HG03432 (cell line): ENCODE results near the gene ZNF385D.
"Not testable (repeated sequence)": the region's sequence is repeated elsewhere in the genome, so short reads cannot be mapped to it uniquely, and the experiment has no call there.

Source experiments
- ATAC-seq: cut with Tn5 transposase; IDR thresholded peaks from one replicate; pipeline ENCODE4 v1.9.1; 2021; ENCODE audit warnings: mild to moderate bottlenecking, moderate library complexity; ENCODE audit not compliant: unreplicated experiment

ZNF385D gene

DNA sequence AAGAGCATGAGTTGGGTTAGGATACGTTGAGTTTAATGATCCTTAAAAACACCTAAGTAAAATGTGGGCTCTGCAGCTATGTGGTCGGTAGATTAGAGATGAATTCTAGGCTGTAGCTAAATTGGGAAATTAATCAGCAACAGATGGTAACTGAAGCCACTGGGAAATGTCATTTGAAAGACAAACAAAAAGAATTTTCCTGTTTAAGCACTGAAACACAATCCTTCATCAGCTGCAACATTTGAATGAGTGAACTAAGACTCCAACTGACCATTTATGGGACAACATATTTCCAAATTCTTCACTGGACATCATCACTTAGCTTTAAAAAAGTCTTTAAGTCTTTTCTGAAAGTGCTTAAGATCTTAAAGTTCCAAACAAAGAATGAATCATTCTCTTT, 226.9 kb downstream of the ZNF385D start:
- ATAC-seq, result no peak

DNA sequence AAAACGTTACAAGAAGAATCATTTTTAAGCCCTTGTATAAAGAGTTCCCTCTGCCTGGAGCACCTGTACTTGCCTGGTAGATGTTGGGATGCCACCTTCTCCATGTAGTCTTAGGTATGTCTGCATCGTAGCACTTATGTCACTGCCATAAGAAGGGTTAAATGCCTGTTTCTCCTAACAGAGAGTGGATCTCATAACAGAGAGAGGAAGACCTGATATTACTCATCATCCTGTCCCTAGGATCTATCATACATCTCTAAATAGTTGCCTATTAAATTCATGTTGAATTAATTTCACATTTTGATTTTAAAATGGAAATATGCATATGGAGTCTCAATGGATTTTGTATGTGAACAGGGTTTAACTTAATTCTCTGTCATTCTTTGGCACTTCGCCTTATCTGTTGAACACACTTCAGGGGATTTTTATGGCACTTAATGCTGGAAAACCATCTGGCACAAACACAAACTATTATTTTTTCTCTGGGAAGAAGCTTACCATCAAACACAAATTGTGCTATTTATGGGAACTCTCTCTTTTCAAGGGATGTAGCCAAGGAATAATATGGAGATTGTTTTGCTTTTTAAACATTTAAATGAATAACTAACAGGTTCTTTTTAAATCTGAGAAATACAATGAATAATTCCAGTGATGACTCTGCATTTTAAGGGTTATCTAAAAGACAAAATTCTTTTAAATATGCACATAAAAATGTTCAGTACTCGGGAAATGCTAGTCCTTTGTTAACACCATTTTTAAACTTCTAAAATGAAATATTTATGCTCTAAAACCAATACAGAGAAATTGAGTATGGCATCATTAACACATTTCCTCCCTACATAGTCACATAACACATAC, 230.7 kb downstream of the ZNF385D start:
- no peak for ATAC-seq

DNA sequence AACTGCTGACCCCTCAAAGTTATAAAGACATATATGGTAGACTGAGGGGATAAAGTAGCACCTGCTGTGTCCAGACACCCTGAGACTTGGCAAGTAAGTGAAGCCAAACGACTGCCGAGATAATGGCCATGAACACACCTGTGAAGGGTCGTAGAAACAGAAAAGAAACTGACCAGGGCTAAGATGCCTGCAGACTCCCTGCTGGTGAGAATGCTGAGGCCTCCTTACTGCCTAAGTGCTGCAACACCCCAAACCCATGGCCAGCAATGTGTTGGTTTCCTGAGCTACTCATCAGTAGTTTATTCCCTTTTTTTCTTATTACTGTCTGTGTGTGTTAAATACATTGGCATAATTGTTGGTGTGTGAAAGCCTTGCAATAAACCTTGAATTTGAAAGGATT, 233.8 kb downstream of the ZNF385D start:
- no peak for ATAC-seq

DNA sequence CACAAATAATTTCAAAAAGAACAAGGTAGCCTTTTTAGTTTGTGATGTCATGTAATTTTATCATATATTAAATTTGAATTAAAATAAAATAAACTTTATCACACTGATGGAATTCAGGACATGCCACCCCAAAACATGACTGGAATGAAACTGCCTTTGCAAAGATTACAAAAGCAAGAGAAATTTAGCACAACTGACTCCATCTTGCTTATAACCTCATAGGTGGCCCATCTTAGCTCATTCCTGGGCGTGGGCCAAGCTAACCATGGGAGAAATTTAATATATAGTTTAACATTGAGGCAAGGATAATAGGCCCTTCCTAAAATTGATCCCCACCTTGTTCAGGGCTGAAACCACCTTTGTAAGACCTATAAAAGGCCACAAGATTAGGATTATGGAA, 235.6 kb downstream of the ZNF385D start:
- ATAC-seq, result no peak

DNA sequence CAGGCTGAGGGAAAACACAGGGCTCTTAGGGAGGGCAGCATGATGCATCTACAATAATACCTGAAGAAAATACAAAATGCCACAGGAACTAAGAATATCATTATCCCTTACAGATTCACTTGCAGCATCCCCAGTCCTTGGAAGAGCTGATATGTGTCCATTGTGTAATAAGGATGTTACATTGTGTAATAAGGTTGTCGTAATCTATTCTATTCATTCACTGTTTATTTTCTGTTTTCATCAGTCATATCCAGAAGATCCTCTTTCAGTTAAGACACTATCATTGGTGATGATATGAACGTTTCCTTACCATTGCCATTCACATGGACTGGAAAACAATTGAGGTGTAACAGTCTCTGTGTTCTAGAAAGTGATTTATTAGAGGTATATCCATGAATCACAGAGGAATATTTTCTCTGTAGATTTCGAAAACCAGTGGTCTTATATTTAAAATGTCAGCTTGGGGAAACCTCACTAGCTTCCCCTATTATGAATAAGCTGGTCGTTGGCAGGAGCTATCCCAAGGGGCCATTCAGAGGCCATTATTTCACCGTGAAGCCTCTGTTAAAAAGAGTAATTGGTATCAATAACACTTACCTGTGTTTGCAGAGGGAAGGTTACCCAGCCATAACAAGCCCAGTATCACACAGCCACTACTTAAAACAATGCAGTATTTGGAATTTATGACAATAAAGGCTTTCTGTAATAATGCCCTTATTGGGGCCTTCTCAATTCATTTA, 241.1 kb downstream of the ZNF385D start:
- ATAC-seq, result no peak

DNA sequence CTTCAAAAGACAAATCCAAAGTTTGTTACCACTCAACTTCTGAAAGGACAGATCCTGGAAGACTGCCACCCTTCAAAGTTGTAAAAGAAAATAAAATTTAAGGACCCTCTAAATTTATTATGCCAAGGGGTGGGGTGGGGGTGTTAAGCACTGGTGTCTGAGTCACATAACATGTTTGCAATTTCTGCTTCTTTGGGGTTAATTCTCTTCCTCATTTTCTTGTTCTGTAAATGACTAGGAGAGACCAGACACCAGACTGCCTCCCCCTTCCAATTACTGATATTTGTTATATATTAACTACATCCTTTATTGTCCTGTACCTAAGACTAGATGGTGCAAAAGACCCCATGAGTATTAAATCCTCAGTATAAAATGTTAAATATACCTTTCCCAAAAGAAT, 242.8 kb downstream of the ZNF385D start:
- no peak for ATAC-seq

DNA sequence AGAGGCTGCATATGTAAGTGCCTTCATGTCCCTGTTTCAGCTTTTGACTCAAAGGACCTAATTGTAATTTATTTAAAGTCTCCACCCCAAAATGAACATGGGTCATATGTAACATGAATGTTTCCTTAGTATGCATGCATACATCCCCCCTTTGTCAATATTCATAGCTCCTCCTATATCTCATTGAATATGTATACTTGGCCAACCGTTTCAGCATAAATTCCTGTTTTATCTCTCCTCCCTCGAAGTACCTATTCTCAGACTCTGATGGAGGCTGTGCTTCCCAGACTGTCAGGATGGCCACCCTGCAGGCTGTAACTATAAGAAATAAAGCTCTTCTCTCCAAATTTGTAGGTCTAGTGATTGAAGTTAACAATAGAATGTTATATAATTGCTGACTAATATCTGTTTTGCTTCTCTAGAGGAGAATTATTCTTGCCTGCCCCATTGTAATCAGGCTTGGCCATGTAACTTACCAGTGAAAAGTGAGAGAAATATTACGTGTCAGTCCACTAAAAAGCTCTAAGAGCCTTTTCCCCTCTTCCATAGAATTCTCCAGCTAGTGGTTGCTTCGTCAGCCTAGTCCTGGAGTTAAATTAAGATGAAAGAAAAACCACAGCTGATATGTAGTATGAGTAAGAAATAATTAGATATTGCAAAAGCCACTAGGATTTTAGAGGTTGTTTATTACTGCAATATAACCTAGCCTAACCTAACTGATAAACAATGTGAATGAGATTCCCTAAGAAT, 245.1 kb downstream of the ZNF385D start:
- ATAC-seq, result no peak

DNA sequence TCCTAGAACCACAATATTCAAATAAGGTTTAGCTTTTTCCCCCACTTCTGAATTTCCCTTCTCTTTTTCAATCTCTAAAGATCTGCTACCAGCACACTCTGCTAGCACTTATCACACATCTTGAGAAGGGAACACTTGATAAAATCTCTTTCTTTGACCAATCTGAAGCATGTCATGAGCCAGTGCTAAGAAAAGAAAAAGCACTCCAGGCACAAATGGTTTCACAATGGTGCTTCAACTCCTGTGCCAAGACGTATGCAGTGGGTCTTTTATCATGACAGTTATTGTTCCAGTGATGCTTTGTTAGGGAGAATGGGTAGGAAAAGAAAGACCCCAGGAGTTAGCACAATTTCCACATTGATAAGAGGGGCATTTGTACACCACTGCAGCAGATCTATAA, 248.4 kb downstream of the ZNF385D start:
- no peak for ATAC-seq

DNA sequence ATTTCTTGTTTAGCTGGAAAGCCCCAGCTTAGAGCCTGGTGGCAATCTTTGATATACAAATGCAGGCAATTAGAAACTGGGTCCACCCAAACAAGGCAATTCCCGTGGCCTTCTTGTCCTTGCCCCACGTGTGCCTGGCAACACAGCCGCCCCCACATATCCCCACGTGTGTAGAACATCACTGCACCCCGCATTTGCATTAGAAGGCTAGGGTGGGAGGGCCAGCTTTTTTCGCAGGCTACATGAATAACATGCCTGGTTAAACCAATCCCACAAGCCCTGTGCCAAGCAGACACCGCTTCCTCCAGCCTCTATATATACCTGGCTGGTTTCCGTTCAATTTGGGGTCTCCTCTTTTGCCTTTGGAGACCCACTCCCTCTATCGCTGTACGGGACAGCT, 250.2 kb downstream of the ZNF385D start:
- ATAC-seq, result no peak

DNA sequence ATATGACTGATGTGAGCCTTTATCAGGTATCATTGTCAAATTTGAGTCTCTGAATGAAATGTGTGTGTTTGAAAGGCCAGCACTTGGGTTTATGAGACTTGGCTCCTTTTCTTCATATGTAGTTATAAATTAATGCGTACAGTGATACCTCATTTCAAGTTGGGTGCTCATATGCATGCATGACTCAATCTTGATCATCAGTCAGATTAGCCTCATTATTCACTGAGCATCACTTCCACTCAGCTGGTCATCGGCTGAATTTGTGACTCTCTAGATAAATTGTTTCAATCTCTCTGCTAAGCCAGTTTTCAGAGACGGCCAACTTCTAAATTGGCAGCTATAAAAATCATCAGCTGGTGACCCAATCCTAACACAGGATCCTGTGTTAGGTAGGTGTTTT, 260.3 kb downstream of the ZNF385D start:
- ATAC-seq, result not testable (repeated sequence)

DNA sequence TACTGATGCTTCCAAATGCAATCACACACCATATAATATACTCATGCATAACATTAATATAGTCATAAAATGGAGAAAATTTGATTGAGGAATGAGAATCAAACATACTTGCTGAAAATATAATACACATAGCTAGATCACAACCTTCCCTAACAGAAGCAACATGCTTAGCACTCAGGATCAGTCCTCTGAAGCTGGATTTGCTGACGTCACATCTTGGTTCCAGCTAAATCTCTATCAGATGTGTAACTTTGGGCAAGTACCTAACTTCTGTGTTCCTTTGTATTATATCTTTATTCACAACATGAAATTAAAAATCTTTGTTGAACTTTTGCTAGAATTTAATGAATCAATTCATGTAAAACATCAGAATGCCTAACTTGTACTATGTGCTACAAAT, 263.5 kb downstream of the ZNF385D start:
- ATAC-seq, result no peak

DNA sequence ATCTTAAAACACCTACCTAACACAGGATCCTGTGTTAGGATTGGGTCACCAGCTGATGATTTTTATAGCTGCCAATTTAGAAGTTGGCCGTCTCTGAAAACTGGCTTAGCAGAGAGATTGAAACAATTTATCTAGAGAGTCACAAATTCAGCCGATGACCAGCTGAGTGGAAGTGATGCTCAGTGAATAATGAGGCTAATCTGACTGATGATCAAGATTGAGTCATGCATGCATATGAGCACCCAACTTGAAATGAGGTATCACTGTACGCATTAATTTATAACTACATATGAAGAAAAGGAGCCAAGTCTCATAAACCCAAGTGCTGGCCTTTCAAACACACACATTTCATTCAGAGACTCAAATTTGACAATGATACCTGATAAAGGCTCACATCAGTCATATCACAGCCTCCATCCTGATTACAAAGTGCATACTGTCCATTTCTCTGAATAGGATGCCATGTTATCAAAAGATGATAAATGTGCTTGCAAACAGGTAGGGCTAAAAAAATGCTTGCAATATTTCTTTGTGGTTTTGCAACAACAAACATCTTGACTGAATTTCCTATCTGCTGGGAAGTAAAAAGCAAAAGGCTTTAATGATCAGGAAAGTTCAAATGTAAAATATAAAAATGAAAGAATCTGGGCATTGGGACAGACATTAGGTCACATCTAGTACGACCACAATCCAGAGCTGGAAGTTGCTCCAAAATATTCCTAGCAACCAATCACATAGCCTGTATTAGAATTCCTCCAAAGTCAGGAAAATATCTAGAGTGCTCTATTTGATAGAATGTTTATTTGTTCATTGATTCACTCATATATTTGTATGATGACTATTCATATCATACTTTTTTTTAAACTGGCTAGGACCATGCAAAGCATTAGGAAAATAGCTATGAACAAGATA, 264.7 kb downstream of the ZNF385D start:
- ATAC-seq, result not testable (repeated sequence)

DNA sequence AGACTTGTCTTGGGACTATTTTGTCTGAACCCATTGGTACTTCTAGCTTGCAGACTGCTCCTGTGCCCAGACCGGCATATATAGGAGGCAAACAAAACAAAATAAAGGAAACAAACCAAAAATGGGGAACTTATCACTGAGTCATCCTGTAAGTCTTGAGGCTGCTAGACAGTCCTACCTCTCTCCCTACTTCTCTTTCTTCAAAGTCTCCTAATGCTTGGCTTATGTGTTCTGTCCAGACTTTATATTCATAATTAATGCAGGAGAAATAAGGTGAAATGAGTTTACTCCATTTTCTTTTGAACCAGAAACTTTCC, 266.2 kb downstream of the ZNF385D start:
- ATAC-seq, result peak; percentile 23

DNA sequence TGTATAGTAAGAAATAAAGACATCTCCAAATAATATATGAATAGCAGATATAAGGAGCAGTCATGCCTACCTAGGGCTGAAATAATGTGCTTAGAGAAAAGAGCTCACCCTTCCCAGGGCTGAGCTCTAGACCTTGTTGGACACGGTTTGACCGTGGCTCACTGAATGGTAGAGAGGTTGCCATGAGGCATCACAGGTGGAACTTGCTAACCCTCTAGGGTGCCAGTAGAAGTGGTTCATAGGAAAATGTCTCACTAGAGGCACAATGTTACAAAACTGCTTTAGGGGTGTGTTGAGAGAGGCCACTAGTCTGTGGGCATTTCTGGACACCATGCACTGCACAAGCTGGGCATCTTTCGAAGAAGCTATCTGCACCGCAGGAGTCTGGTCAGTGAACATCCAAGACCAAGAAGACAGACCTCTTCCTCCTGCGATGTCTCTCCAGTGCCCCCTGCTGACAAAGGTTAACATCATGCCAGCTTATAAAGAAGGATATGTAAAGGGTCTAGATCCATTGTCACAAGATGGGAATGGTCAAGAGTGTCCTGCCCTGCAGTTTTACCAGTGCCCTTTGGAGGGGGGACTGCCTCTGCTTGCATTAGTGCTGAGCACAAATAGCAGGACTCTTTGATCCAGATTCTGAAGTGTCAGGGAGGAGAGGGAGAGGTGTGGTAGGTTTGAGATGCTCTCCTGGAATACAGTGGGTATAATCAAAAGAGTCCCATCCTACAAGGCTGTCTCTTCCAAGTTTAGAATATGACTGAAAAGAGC, 266.8 kb downstream of the ZNF385D start:
- ATAC-seq, result peak; percentile 78

DNA sequence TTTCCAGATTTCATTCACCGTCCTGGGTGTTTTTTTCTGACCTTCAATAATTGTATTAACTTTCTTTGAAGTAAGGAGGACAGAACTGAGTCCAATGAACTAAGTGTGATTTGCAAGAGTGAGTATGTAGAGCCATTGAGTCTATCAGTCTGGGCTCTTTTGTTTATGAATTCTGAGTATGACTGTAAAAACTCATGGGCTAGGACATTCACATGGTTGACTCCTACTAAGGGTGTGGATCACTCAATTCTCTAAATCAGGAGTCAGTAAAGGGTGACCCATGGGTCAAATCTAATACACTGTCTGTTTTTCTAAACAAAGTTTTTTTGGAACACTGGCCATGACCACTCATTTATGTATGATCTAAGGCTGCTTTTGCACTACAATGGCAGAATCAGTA, 269.0 kb downstream of the ZNF385D start:
- no peak for ATAC-seq

DNA sequence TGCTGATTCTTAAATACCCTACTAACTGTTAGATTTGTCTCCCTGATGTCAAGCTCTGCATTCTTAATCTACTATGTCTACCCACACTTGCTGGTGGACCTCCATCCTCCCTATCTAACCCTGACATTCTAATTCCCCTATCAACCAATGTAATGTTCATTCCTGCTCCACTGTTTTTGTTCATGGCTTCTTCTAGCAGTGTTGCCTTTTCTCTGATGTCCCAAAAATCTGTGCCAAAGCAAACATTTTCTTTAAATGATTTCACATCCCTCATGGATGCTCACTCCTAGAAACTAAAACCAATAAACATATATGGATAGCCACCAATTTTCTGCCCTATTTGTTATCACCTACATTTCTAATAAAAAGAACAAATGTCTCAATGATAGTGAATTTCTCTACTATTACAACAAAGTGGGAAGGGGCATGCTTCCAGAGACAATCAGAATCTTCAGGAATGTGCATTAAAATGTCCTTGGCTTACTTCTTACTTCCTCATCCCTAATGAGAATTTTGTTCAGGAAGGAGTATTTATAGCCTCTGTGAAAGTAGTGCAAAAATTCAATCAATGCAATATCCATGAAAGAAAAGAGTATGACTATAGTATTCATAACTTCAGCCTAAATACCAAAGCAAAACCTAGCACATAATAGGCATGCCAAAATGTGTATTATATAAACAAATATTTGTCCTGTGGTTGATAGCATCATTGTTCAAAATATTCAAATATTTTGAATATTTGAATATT, 273.3 kb downstream of the ZNF385D start:
- no peak for ATAC-seq

DNA sequence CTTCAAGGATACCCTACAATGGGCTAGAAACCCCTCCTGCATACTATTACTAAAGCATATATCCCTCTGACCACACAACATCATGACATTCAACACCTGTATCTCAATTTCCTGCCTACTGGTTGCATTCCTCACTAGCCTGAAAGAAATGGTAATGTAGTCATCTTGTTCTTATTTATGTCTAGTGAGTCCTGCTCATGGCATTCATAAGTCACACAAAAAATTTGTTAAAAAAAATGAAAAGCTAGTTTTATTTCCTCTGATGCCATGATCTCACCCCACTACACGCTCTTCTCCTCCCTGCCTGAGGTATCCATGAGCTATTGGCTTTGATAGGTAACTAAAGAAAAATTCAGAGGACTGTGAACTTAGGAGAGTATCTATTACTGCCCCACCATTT, 284.5 kb downstream of the ZNF385D start:
- no peak for ATAC-seq

DNA sequence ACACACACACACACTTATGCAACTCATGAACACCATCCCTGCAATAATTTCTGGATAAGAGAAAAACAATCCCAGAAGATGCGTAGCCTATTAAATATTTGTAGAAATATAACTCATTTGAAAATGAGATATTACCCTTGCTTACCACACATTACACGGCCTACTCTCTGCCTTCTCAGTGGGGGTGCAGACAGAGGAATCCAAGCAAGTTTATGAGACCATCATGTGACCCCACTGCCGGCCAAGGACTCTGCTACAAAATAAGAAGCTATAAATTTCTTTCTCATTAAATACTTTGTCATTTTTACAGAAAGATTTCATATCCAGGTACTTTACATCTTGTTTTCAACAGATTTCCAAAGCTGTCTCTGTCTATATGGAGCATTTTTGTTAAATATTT, 286.3 kb downstream of the ZNF385D start:
- no peak for ATAC-seq

DNA sequence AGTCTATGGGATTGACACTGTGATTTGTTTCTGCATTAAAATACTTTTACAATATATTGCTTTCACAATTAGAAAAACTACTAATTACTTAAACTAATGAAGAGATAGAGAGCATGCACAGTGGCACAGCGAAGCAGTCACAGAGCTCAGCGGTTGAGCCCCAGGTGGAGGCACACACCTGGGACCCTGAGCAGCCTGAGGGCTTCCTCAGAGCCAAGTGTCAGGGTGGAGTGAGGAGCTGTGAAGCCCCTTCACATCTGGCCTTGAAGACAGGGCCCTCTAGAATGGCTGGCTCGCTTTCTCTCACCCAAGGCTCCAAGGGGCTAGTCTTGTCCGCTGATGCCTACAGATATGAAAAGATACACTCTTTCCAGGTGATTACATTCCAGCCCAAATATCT, 287.7 kb downstream of the ZNF385D start:
- no peak for ATAC-seq
